ENCODE results near the gene SLC25A51.

The SLC25A51 gene

GRCh38 chr9:37920471-37921167 lies 16.7 kb upstream of the SLC25A51 start (continued):
- TF ChIP-seq ZNF398 (tag by site-specific recombination; IDR thresholded peaks at IDR 0.05) (no peak), KLF1 (tag by site-specific recombination; IDR thresholded peaks at IDR 0.05) (no peak), ATF2 (tag by site-specific recombination; IDR thresholded peaks at IDR 0.05; ENCODE audit: low read depth) (no peak), ZNF132 (tag by site-specific recombination; IDR thresholded peaks at IDR 0.05; ENCODE audit: borderline replicate concordance) (no peak), ZNF2 (tag by site-specific recombination; IDR thresholded peaks at IDR 0.05) (no peak), ZNF350 (tag by site-specific recombination; IDR thresholded peaks at IDR 0.05) (no peak), KLF7 (tag by site-specific recombination; IDR thresholded peaks at IDR 0.05; ENCODE audit: borderline replicate concordance) (no peak), ZNF701 (tag by site-specific recombination; IDR thresholded peaks at IDR 0.05) (no peak), CTCF (tag by site-specific recombination; IDR thresholded peaks at IDR 0.05) (no peak), ZFHX2 (tag by site-specific recombination; conservative IDR thresholded peaks at IDR 0.05) (peak; percentile 32; the same call in 1 of the 2 replicates), GLI4 (tag by site-specific recombination; IDR thresholded peaks at IDR 0.05) (no peak), ZNF544 (tag by site-specific recombination; IDR thresholded peaks at IDR 0.05) (no peak), ZNF560 (tag by site-specific recombination; IDR thresholded peaks at IDR 0.05; ENCODE audit: borderline replicate concordance) (no peak)

GRCh38 chr9:37919956-37920335 lies 16.0 kb upstream of the SLC25A51 start:
- Histone ChIP-seq H3K27ac (ENCODE audit: extremely low read depth, low read depth, low read length) (no peak overlapping the region), H3K4me3 (ENCODE audit: low read depth, low read length) (no peak overlapping the region), H3K9me3 (ENCODE audit: control insufficient read depth, insufficient read depth, low read depth, low read length) (no peaks in the 10 kb centered on the region), H3K4me1 (ENCODE audit: control insufficient read depth, insufficient read depth, low read length) (no peaks in the 10 kb centered on the region), H3K36me3 (ENCODE audit: control insufficient read depth in 2 of 2, insufficient read depth in 1 of 2, low read length in 2 of 2) (peaks cover 0 to 66% of the 10 kb centered on the region in 2 experiments; a peak in 1 of 3 replicates)
- POLR2A ChIA-PET, result no interaction called here
- CTCF ChIA-PET, result interaction anchor here (1.1 kb wide), 1 partner anchor 428 kb away, joined by 4 read pairs; no protein-coding TSS in a partner anchor
- TF ChIP-seq ZNF664 (tag by site-specific recombination; IDR thresholded peaks at IDR 0.05) (no peak), HOXC10 (CRISPR knock-in tag; IDR thresholded peaks at IDR 0.05) (no peak), ZBTB48 (tag by site-specific recombination; IDR thresholded peaks at IDR 0.05) (no peak), ZBTB11 (tag by site-specific recombination; conservative IDR thresholded peaks at IDR 0.05; ENCODE audit: low read depth) (no peak), BCL11A (tag by site-specific recombination; IDR thresholded peaks at IDR 0.05; ENCODE audit: low read depth) (no peak), MEIS1 (CRISPR knock-in tag; IDR thresholded peaks at IDR 0.05; ENCODE audit: borderline replicate concordance) (no peak), INSM2 (tag by site-specific recombination; IDR thresholded peaks at IDR 0.05) (no peak), ZNF394 (tag by site-specific recombination; IDR thresholded peaks at IDR 0.05; ENCODE audit: borderline replicate concordance) (no peak), ZNF514 (tag by site-specific recombination; IDR thresholded peaks at IDR 0.05) (no peak), ZBTB1 (tag by site-specific recombination; IDR thresholded peaks at IDR 0.05) (no peak), ZSCAN5A (tag by site-specific recombination; IDR thresholded peaks at IDR 0.05) (no peak)
